HG02973 (cell line): ENCODE data around the gene OLIG1.

ENCODE experiments used
- ATAC-seq: cut with Tn5 transposase; IDR thresholded peaks from one replicate; pipeline ENCODE4 v1.9.1; 2021; ENCODE audit warnings: moderate library complexity; ENCODE audit not compliant: unreplicated experiment

The OLIG1 gene

GRCh38 chr21:33061233-33061632, 8.7 kb upstream of the OLIG1 start:
- ATAC-seq = no peak

- no peak for ATAC-seq
Measured at GRCh38 chr21:33063375-33063883, 6.5 kb upstream of the OLIG1 start.

- ATAC-seq = no peak
Measured at GRCh38 chr21:33063907-33064622, 5.9 kb upstream of the OLIG1 start.

- ATAC-seq = no peak
Measured at GRCh38 chr21:33064623-33065390, 5.1 kb upstream of the OLIG1 start.

GRCh38 chr21:33067043-33067442, 2.9 kb upstream of the OLIG1 start:
- ATAC-seq = no peak

GRCh38 chr21:33067457-33067856, 2.5 kb upstream of the OLIG1 start:
- ATAC-seq = no peak

GRCh38 chr21:33069243-33069642, 698 bp upstream of the OLIG1 start:
- ATAC-seq = no peak

GRCh38 chr21:33069645-33069993, 322 bp upstream of the OLIG1 start:
- no peak for ATAC-seq

GRCh38 chr21:33070744-33070997, 730 bp downstream of the OLIG1 start:
- ATAC-seq = no peak

- no peak for ATAC-seq
Measured at GRCh38 chr21:33070998-33071769, 1.2 kb downstream of the OLIG1 start.

GRCh38 chr21:33071770-33072306, 1.9 kb downstream of the OLIG1 start:
- no peak for ATAC-seq

GRCh38 chr21:33073636-33074035, 3.7 kb downstream of the OLIG1 start:
- ATAC-seq = no peak

- ATAC-seq = no peak
Measured at GRCh38 chr21:33075128-33075527, 5.2 kb downstream of the OLIG1 start.

- no peak for ATAC-seq
Measured at GRCh38 chr21:33075596-33076195, 5.8 kb downstream of the OLIG1 start.

GRCh38 chr21:33076600-33077329, 6.8 kb downstream of the OLIG1 start:
- ATAC-seq = no peak

- ATAC-seq = peak; percentile 89
Measured at GRCh38 chr21:33078907-33079582, 9.1 kb downstream of the OLIG1 start.

GRCh38 chr21:33080376-33080775, 10.4 kb downstream of the OLIG1 start:
- no peak for ATAC-seq

GRCh38 chr21:33080776-33081175, 10.8 kb downstream of the OLIG1 start:
- ATAC-seq = no peak

- no peak for ATAC-seq
Measured at GRCh38 chr21:33088384-33088783, 18.4 kb downstream of the OLIG1 start.
